ENCODE data around the gene IPO7.
A peak's percentile ranks its signal among the peaks of the same experiment; 100 is the strongest.
"Not testable (repeated sequence)": the region's sequence is repeated elsewhere in the genome, so short reads cannot be mapped to it uniquely, and the experiment has no call there.

The IPO7 gene

GRCh38 chr11:9384535-9385326, at the start of gene IPO7:
Gene IPO7 (plus strand): TSS chr11:9384652. CDS start chr11:9384764, 112 bp downstream.
- peak; percentile 89 for DNase-seq

GRCh38 chr11:9341638-9342178, 42.7 kb upstream of the IPO7 start:
- DNase-seq: no peak

DNA sequence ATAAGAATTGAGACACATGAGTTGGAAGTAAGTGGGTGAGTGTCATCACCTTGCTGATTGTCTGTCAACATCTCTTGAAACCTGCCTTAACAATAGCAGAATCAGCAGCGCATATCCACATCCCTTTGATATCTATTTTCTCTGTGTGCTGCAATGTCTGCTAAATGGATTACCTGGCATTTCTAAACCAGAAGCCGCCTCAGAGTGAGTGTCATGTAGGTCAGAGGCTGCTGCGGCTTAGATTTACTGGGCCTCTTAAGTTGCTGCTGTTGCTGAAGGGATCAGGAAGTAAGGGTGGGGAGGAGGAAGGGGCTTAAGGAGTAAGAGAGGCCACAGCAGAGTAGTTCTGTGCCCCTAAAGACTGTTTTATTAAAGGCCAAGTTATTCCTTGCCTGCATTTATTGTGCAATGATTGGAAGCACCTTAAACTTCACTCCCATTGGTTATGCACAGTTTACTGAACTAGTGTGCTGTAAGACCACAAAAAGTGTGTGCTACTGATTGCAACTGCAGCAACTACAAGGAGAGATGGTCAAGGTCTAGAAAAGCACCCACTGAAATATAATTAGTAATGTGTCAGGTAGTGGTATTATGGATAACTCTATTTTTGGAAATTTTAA, 40.3 kb upstream of the IPO7 start:
- DNase-seq: no peak

DNA sequence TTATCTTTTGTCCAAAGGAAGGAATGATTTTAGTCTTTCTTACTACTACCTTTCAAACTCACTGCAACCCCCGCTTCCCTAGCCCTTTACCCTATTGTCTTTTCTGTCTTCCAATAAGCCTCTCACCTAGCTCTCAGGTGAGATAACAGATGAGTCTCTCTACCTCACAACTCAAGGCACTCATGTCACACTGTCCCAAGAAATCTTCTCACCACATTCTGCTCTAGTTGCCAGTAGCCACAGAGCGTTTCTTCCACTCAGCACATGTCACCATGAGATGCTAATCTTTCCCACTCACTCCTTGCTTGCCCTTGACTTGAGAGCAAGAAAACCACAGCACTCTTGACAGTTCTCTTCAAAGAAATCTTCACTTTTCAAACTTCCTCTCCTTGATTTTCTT, 37.4 kb upstream of the IPO7 start:
- no peak for DNase-seq

DNA sequence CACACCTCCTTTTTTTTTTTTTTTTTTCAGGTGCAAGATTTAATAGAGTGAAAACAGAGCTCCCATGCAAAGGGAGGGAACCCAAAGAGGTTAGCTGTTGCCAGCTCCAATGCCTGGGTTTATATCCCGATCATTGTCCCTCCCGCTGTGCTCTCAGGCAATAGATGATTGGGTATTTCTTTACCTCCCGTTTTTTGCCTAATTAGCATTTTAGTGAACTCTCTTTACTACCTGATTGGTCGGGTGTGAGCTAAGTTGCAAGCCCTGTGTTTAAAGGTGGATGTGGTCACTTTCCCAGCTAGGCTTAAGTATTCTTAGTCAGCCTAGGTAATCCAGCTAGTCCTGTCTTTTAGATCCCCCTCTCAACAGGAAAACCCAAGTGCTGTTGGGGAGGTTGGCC, 36.7 kb upstream of the IPO7 start:
- not testable (repeated sequence) for DNase-seq

DNA sequence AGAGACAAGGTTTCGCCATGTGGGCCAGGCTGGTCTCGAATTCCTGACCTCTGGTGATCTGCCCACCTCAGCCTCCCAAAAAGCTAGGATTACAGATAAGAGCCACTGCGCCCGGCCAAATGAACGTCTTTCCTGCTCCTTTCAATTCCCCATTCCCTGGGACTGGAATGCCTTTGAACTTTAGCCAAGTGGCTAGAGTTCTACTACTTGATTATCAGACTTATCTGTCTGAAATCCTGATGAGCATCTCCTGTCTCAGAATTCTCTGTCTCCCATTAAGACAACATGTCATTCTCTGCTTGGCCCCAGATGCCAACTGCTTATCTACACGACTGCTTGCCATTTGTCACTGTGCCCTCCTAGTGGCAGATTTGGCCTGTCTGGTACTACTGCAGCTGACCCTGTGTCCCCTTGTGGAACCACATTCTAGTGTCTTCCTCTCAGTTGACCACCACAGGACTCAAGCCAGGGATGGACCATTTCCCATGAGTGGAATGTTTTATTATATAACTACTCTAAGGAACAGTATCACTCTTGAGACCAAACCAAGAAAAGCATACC, 33.1 kb upstream of the IPO7 start:
- DNase-seq: no peak

DNA sequence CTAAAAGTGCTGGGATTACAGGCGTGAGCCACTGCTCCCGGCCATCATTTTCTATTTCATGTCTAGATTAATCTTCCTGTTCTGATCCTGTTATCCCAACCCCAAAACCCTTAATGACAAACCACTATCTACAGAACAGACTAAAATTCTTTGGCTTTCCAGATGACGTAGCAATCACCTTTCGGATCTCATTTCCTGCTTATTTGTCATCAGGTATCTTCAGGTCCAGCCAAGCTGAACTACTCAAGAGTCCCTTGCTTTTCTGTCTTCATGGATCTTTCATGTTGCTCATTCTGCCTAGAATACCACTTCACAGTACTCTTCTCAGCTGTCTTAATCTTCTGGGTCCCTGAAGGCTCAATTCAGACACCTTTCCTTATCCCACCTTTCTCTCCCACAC, 27.4 kb upstream of the IPO7 start:
- no peak for DNase-seq

GRCh38 chr11:9360862-9361622, 23.4 kb upstream of the IPO7 start:
- not testable (repeated sequence) for DNase-seq

- DNase-seq: no peak
Measured at GRCh38 chr11:9362393-9362863, 22.0 kb upstream of the IPO7 start.

DNA sequence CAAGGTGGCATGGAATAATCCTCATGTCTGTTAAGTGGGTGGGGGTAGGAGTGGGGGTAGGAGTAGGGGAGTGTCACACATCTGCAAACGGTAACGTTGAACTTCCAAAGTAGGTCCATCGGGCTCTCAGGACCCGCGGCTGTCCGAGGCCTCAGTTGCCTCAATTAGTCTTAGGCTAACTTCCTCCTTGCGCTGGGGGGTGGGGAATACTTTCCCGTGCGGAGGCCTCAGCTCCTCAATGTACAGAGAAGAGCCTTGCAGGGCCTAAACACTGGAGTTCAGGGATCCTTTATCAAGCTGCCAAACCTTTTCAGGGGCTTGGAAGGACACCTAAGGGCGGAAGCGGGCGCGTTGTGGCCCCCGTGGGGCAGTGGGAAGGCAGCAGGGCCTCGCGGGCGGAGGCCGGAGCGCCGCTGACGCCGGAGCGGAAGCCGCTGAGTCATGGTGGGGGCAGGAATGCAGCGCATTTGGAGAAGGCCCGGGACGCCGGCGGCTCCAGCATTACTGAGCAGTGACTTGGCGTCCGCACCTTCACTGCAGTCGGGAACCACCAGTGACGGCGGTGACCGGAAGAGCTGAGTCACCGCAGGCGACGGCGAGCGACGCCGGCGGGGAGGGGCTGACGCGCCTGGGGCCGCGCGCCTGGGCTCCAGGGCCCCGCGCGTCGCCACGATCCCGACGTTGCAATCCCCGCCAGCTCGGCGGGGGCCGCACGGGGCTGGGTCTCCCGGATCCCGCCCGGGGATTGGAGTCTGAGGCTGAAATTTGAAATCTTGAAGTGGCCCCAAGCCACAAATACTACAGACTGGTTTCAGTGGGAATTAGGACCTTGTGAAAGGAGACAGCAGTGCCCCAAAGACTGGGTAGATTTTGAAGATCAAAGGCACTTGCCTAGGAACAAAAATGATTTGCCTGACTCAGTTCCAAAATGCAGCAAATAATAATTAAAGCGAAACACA, 20.2 kb upstream of the IPO7 start:
- DNase-seq: peak; percentile 85

DNA sequence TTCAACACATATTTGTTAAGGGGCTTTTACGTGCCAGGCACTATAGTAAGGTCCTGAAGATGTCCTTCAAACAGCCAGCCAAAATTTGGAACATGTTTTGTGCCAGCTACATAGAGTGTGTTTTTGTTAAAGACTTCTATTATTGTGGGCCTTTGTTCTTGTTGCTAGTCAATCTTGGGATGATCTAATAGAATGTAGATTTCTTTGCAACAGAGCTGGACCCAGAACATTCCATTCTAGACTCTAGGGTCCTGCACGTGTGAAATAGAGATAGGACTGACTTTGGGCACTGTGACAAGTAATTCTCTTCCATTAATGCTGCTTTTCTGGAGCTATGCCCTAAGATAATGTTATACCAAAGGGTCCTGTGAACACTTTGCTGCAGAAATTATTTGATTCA, 16.9 kb upstream of the IPO7 start:
- DNase-seq: no peak

GRCh38 chr11:9377036-9377435, 7.4 kb upstream of the IPO7 start:
- no peak for DNase-seq

DNA sequence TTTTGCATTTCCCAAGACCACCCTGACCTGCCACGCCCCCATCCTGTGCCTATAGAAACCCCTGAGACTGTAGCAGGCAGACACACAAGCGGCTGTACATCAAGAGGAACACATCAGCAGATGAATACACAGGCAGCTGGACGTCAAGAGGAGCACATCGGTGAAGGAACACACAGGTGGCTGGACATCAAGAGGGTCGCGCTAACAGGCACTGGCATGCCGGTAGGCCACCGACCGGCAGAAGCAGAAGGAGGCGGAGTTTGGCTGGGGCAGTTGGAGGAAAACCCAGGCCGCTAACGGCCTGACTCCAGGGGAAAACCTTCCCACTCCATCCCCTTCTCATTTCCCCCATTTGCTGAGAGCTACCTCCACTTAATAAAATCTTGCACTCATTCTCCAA, 5.4 kb upstream of the IPO7 start:
- DNase-seq: no peak

DNA sequence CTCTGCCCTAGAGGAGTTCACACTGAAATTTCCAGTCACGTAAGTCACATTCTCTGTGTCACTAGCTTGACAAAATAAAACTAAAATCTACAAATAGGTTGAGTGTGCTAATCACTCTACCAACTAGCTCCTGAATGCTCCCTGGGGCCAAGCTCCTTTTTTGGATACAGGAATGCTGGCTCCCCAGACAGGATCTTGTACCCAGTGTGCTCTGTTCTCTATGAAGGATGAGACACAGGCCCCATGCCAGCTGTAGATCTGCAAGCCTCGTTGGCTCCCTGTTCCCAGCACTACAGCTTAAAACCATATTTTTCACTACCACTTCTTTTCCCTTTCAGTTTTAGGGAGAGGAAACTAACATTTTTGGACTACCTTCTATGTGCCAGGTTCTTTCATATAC, 3.7 kb upstream of the IPO7 start:
- DNase-seq: no peak

GRCh38 chr11:9385327-9385899, 961 bp downstream of the IPO7 start:
- no peak for DNase-seq

DNA sequence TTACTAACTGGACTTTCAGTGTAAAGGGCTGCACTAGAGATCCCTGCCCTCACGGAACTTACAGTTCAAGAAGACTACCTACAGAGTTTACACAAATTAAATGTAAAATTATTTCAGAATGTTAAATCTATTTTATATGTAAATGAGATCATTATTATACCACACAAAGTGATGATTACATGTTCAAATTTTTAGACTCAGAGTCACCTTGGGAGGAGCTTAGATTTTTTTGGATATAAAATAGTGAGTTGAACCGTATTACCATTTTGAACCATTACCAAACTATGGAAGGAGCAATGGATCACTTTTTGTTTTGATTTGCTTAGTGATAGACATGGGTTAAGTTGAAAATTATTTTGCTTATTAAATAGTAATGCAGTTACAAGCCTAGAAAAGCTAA, 1.6 kb downstream of the IPO7 start:
- no peak for DNase-seq

DNA sequence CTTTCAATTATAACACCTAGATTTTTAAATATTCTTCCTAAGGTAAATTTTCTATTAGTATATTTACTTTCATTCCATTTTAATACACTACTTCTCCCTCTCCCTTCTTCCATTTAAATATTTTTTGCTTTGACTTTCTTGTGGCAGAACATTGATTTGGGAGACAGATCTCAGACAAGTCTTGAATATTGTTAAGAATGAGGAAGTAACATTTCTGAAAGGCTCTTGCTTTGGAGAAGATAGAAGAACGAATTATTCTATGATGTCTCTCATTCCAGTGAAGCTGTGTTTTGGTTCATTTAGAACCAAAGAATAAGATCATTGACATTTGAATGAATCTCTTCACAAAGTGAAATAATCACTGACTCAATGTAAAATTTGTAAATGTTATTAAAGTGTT, 2.4 kb downstream of the IPO7 start:
- no peak for DNase-seq

DNA sequence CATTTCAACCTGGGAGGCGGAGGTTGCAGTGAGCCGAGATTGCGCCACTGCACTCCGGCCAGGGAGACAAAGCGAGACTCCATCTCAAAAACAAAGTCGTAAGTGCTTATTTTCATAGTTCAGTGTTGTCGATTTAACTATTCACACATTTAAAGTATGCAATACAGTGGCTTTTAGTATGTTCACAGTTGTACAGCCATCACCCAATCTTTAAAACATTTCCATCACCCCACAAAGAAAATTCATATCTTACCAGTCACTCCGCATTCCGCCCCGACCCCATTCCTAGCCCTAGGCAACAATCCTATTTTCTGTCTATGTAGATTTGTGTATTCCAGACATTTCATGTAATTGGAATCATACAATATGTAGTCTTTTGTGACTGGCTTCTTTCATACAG, 11.9 kb downstream of the IPO7 start:
- no peak for DNase-seq

GRCh38 chr11:9396752-9397151, 12.3 kb downstream of the IPO7 start:
- DNase-seq: no peak

- no peak for DNase-seq
Measured at GRCh38 chr11:9397746-9398680, 13.6 kb downstream of the IPO7 start.

Data from CD4-positive, alpha-beta T cell treated with Interleukin-10 for 1 hour (primary cell).